ENCODE results near the gene RAB7B. TPM values are rescaled to one million over a fixed set of nuclear protein-coding genes. Genes with fewer than 3 reads are reported as not detected.

Gene RAB7B
- total and polyA plus RNA-seq, 2 of the 13 experiments (the other 11 are each of a cell fraction or from before 2014, with no cell fraction given): 0.05 to 0.46 TPM

- no peak overlapping the region for H3K9ac ChIP-seq (ENCODE audit: insufficient read depth, low read depth, low read length)
- no peaks in the 10 kb centered on the region for H3K36me3 ChIP-seq (replicated peaks in 1 of 2; ENCODE audit: control insufficient read depth in 1 of 2, insufficient read depth in 2 of 2, low read length in 2 of 2)
- no peaks in the 10 kb centered on the region for H3K79me2 ChIP-seq (ENCODE audit: insufficient read depth, low read length)
- H2AFZ ChIP-seq (ENCODE audit: low read length): no peak overlapping the region
- H3K27ac ChIP-seq (ENCODE audit: extremely low read length, insufficient read depth, low read length): no peak overlapping the region
- no peak for ATAC-seq
- no peak overlapping the region for H3K4me3 ChIP-seq (replicated peaks in 1 of 3; ENCODE audit: insufficient read depth in 1 of 3, low read depth in 2 of 3, low read length in 3 of 3)
- H3K4me2 ChIP-seq (ENCODE audit: low read depth, low read length): no peak overlapping the region
- H4K20me1 ChIP-seq (ENCODE audit: insufficient read depth, low read length): no peaks in the 10 kb centered on the region
- no peaks in the 10 kb centered on the region for H3K4me1 ChIP-seq (ENCODE audit: insufficient read depth, low read length)
- in situ Hi-C loops (cut with HindIII; ENCODE audit: extremely low pct_ligation_motif_present, low pct_unique_long_range_greater_than_20kb): no loop called here
- H3K9me3 ChIP-seq (ENCODE audit: low read length): no peaks in the 10 kb centered on the region
- ChIA-PET CTCF (ENCODE audit: low intra/inter-chr PET ratio, low total read pairs) (interaction anchor here (1.2 kb wide), 1 partner anchor 16 kb away, joined by 3 read pairs; no protein-coding TSS in a partner anchor), POLR2A (no interaction called here)
- intact Hi-C loops (cut with micrococcal nuclease; ENCODE audit: unreplicated experiment): no loop called here
- DNase-seq (ENCODE audit: low spot score): no peak
- FAIRE-seq: no peak
- WGBS (ENCODE audit: low lambda C conversion rate): 0% methylated on average over 2 of the region's 2 CpGs
- peaks cover 2 to 63% of the 10 kb centered on the region in 2 experiments; a peak in 3 of 5 replicates for H3K27me3 ChIP-seq (ENCODE audit: control insufficient read depth in 1 of 2, insufficient read depth in 2 of 2, low read length in 2 of 2)
- BruUV-seq (replicated peaks): no TSS peak
- TF ChIP-seq ZBTB44 (CRISPR knock-in tag; IDR thresholded peaks at IDR 0.05) (no peak), HNRNPLL (IDR thresholded peaks at IDR 0.05; ENCODE audit: low read depth, low read length, poor library complexity, severe bottlenecking) (no peak), NFIB (CRISPR knock-in tag; IDR thresholded peaks at IDR 0.05; ENCODE audit: borderline replicate concordance) (no peak), ZEB1 (IDR thresholded peaks at IDR 0.05; ENCODE audit: insufficient replicate concordance, low read depth) (no peak), DNMT3B (CRISPR knock-in tag; conservative IDR thresholded peaks at IDR 0.05) (no peak), ZSCAN30 (CRISPR knock-in tag; IDR thresholded peaks at IDR 0.05) (no peak), ZNF441 (CRISPR knock-in tag; IDR thresholded peaks at IDR 0.05; ENCODE audit: borderline replicate concordance) (no peak), REXO4 (CRISPR knock-in tag; IDR thresholded peaks at IDR 0.05; ENCODE audit: borderline replicate concordance) (no peak), SKIL (CRISPR knock-in tag; IDR thresholded peaks at IDR 0.05; ENCODE audit: borderline replicate concordance) (no peak), SKI (IDR thresholded peaks at IDR 0.05; ENCODE audit: partially characterized antibody) (no peak), ZNF567 (CRISPR knock-in tag; IDR thresholded peaks at IDR 0.05; ENCODE audit: borderline replicate concordance) (no peak), DMTF1 (CRISPR knock-in tag; IDR thresholded peaks at IDR 0.05) (no peak), RNF2 (conservative IDR thresholded peaks at IDR 0.05; ENCODE audit: low read depth) (no peak)
- TF ChIP-seq, protein P1, sequence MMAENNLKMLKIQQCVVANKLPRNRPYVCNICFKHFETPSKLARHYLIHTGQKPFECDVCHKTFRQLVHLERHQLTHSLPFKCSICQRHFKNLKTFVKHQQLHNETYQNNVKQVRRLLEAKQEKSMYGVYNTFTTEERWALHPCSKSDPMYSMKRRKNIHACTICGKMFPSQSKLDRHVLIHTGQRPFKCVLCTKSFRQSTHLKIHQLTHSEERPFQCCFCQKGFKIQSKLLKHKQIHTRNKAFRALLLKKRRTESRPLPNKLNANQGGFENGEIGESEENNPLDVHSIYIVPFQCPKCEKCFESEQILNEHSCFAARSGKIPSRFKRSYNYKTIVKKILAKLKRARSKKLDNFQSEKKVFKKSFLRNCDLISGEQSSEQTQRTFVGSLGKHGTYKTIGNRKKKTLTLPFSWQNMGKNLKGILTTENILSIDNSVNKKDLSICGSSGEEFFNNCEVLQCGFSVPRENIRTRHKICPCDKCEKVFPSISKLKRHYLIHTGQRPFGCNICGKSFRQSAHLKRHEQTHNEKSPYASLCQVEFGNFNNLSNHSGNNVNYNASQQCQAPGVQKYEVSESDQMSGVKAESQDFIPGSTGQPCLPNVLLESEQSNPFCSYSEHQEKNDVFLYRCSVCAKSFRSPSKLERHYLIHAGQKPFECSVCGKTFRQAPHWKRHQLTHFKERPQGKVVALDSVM (CRISPR knock-in tag; IDR thresholded peaks at IDR 0.05): no peak
- TF ChIP-seq, protein P2, sequence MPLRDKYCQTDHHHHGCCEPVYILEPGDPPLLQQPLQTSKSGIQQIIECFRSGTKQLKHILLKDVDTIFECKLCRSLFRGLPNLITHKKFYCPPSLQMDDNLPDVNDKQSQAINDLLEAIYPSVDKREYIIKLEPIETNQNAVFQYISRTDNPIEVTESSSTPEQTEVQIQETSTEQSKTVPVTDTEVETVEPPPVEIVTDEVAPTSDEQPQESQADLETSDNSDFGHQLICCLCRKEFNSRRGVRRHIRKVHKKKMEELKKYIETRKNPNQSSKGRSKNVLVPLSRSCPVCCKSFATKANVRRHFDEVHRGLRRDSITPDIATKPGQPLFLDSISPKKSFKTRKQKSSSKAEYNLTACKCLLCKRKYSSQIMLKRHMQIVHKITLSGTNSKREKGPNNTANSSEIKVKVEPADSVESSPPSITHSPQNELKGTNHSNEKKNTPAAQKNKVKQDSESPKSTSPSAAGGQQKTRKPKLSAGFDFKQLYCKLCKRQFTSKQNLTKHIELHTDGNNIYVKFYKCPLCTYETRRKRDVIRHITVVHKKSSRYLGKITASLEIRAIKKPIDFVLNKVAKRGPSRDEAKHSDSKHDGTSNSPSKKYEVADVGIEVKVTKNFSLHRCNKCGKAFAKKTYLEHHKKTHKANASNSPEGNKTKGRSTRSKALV (CRISPR knock-in tag; IDR thresholded peaks at IDR 0.05): no peak
Observed at GRCh38 chr1:205961405-205961804, 41.8 kb downstream of the RAB7B start.
